Endothelial cell of umbilical vein (primary cell): ENCODE results near the gene FAM81A. TPM values are rescaled to one million over a fixed set of nuclear protein-coding genes. Genes with fewer than 3 reads are reported as not detected.
"Not testable (repeated sequence)": the region's sequence is repeated elsewhere in the genome, so short reads cannot be mapped to it uniquely, and the experiment has no call there.

Experiments
- BruUV-seq: library from RNA; stranded (reverse); fragments of 400-500 nt; replicated peaks from 2 replicates; lab custom pipeline; 2021; lab: Mats Ljungman, UMichigan
- CTCF ChIA-PET: fragments of 300-600, 350-600 bp; sonication (Branson Sonifier 250); formaldehyde crosslinking; loops from one replicate; lab custom pipeline; 2021; ENCODE audit warnings: antibody characterized with exemption, inconsistent platforms; lab: Charles Lee
- POLR2A ChIA-PET: fragments of 300-600, 350-600 bp; sonication (Branson Sonifier 250); formaldehyde crosslinking; loops from one replicate; lab custom pipeline; 2021; ENCODE audit warnings: antibody characterized with exemption, inconsistent platforms; lab: Charles Lee
- DNase-seq: peaks from one replicate; pipeline ENCODE4 v3.0.0-alpha.2; 2011; ENCODE audit warnings: low read depth, low spot score
- FAIRE-seq: peaks from 2 replicates; lab custom pipeline; 2011; peaks lifted over from hg19 to GRCh38; lab: Jason Lieb, UNC
- H2AFZ ChIP-seq: 2 replicates; pipeline ENCODE4 v1.6.0; 2012; ENCODE audit warnings: low read depth, low read length, control low read depth, inconsistent platforms
- H3K27ac ChIP-seq: 2 replicates; pipeline ENCODE4 v1.5.1; 2011; ENCODE audit warnings: low read depth, mild to moderate bottlenecking, control low read depth, low read length, moderate library complexity; ENCODE audit not compliant: insufficient read depth
- H3K27me3 ChIP-seq, 2 experiments: 2 replicates each; pipeline versions ENCODE4 v1.6.0 to v1.6.1; 2011; ENCODE audit warnings: low read length in 2 of 2, mixed read lengths in 1 of 2; ENCODE audit not compliant: control insufficient read depth in 2 of 2, insufficient read depth in 2 of 2
- H3K36me3 ChIP-seq, 2 experiments: 2 replicates in 1 of 2; 3 replicates in 1 of 2; pipeline ENCODE4 v1.5.1; 2011; ENCODE audit warnings: low read length in 2 of 2, mild to moderate bottlenecking in 1 of 2, moderate library complexity in 1 of 2; ENCODE audit not compliant: control insufficient read depth in 2 of 2, insufficient read depth in 2 of 2; ENCODE audit errors: extremely low read depth in 1 of 2
- H3K4me1 ChIP-seq: 3 replicates; pipeline ENCODE4 v1.5.1; 2011; ENCODE audit warnings: mild to moderate bottlenecking, low read length; ENCODE audit not compliant: control insufficient read depth, insufficient read depth; ENCODE audit errors: extremely low read depth
- H3K4me2 ChIP-seq: 2 replicates; pipeline ENCODE4 v1.6.1; 2011; ENCODE audit warnings: low read length, control low read depth, mixed read lengths; ENCODE audit not compliant: insufficient read depth
- H3K4me3 ChIP-seq, 3 experiments: fragments of 200-600 bp in 1 of 3; sonication (generic), shearing (Covaris generic) in 1 of 3; replicated peaks in 1 of 3; 2 replicates each; pipeline ENCODE4 v1.5.1; 2011 to 2016; ENCODE audit warnings: control low read depth in 3 of 3, low read length in 3 of 3, mild to moderate bottlenecking in 2 of 3, inconsistent platforms in 1 of 3, low read depth in 1 of 3, moderate library complexity in 1 of 3; ENCODE audit not compliant: insufficient read depth in 1 of 3
- H3K79me2 ChIP-seq: 2 replicates; pipeline ENCODE4 v1.6.0; 2012; ENCODE audit warnings: low read length, inconsistent platforms; ENCODE audit not compliant: control insufficient read depth, insufficient read depth
- H3K9ac ChIP-seq: replicated peaks from 2 replicates; pipeline ENCODE3; 2011; ENCODE audit warnings: low read length, control low read depth; ENCODE audit not compliant: insufficient read depth; ENCODE audit errors: extremely low read depth
- H3K9me1 ChIP-seq: replicated peaks from 3 replicates; pipeline ENCODE4 v1.6.0; 2011; ENCODE audit warnings: mild to moderate bottlenecking, low read length; ENCODE audit not compliant: control insufficient read depth, insufficient read depth; ENCODE audit errors: extremely low read depth
- H3K9me3 ChIP-seq: replicated peaks from 2 replicates; pipeline ENCODE4 v1.5.1; 2012; ENCODE audit warnings: low read length, inconsistent platforms; ENCODE audit not compliant: control insufficient read depth, insufficient read depth
- H4K20me1 ChIP-seq: replicated peaks from 2 replicates; pipeline ENCODE3; 2011; ENCODE audit warnings: mild to moderate bottlenecking, low read length; ENCODE audit not compliant: control insufficient read depth, insufficient read depth; ENCODE audit errors: extremely low read depth
- EZH2 ChIP-seq: IDR thresholded peaks from 2 replicates; pipeline ENCODE4 v1.6.1; 2012; ENCODE audit warnings: borderline replicate concordance, low read depth, mild to moderate bottlenecking, moderate library complexity, low read length, inconsistent platforms; ENCODE audit not compliant: severe bottlenecking
- dilution Hi-C: fragments of 300-500 bp; cut with MboI; formaldehyde crosslinking; loops from one replicate; pipeline ENCODE4 v1.15.0; 2019; ENCODE audit warnings: low sequenced_read_pairs; ENCODE audit not compliant: extremely low pct_ligation_motif_present
- intact Hi-C: fragments of 100-400 bp; cut with micrococcal nuclease; formaldehyde crosslinking; loops from one replicate; pipeline ENCODE4 v1.10.0; 2022
- polyA plus RNA-seq, 4 experiments: library from polyadenylated mRNA; depleted of rRNA in 3 of 4; stranded (reverse) in 3 of 4; unstranded in 1 of 4; fragments of >200 nt; gene quantifications; 2 replicates each; pipeline versions ENCODE4 v1.2.1 to v1.2.3, GENCODE V29; 2011 to 2012; ENCODE audit warnings: missing spikeins in 1 of 4
- total RNA-seq: library from RNA; stranded (reverse); gene quantifications from 2 replicates; pipeline ENCODE4 v1.2.3, GENCODE V29; 2021

FAM81A gene
- total and polyA plus RNA-seq, 2 donors (not counting 3 experiments of a cell fraction or from before 2014, with no cell fraction given), result 0.28 to 1.2 TPM

- intact Hi-C loops (no loop called here), dilution Hi-C loops (no loop called here)
- ChIA-PET POLR2A (no interaction called here), CTCF (no interaction called here)
- Histone ChIP-seq H3K4me2 (no peak overlapping the region), H3K4me3 (no peak overlapping the region), H3K9me1 (no peaks in the 10 kb centered on the region), H3K79me2 (no peaks in the 10 kb centered on the region), H3K9ac (no peak overlapping the region), H2AFZ (no peak overlapping the region), H3K4me1 (no peaks in the 10 kb centered on the region), H3K27ac (no peak overlapping the region), H3K27me3 (peaks cover 8 to 14% of the 10 kb centered on the region in 2 experiments), H4K20me1 (no peaks in the 10 kb centered on the region), H3K36me3 (no peaks in the 10 kb centered on the region), H3K9me3 (no peaks in the 10 kb centered on the region)
- DNase-seq, result no peak
- FAIRE-seq, result no peak
- no TSS peak for BruUV-seq
- TF ChIP-seq EZH2, result no peak
Measured at GRCh38 chr15:59424616-59425015, 13.4 kb upstream of the FAM81A start.

DNA sequence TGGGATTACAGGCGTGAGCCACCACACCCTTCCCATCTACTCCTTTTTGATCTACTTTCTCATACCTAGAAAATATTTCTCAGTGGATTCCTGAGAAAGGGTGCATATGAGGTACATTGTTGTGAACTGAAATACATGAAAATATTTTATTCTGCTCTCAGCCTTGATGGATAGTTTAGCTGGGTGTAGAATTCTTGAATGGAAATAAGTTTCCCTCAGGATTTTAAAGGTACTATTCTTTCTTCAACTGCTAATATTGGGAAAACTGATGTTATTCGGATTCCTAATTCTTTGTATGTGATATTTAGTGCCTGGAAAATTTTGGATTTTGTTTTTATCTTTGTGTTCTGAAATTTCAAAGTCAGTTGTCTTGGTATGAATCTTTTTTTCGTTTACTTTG lies 9.1 kb upstream of the FAM81A start:
- BruUV-seq, H3K9me3 ChIP-seq, H3K4me1 ChIP-seq, H3K9ac ChIP-seq, DNase-seq, intact Hi-C loops, H3K27me3 ChIP-seq, H3K27ac ChIP-seq, H3K9me1 ChIP-seq, H3K36me3 ChIP-seq, H3K79me2 ChIP-seq, H3K4me2 ChIP-seq, H2AFZ ChIP-seq, dilution Hi-C loops, H4K20me1 ChIP-seq, FAIRE-seq, H3K4me3 ChIP-seq, CTCF ChIA-PET, POLR2A ChIA-PET: not testable (repeated sequence)
